ENCODE results near the gene DAGLB. TPM values are rescaled to one million over a fixed set of nuclear protein-coding genes. Genes with fewer than 3 reads are reported as not detected.

Gene DAGLB
- total RNA-seq, 1 experiment from 2014 or later = 22.3 TPM

- in situ Hi-C loops (cut with HindIII; ENCODE audit: low pct_unique_long_range_greater_than_20kb, low sequenced_read_pairs) (no loop called here), intact Hi-C loops (cut with micrococcal nuclease; ENCODE audit: unreplicated experiment) (no loop called here)
- Histone ChIP-seq H3K4me1 (ENCODE audit: control insufficient read depth, insufficient read depth, low read length) (peaks cover 18% of the 10 kb centered on the region), H3K27me3 (ENCODE audit: control insufficient read depth, insufficient read depth, low read length) (no peaks in the 10 kb centered on the region), H3K4me3 (ENCODE audit: low read depth in 2 of 2, low read length in 2 of 2) (no peak overlapping the region), H3K36me3 (ENCODE audit: control insufficient read depth, insufficient read depth, low read length) (peaks cover 4% of the 10 kb centered on the region; the same call in 1 of the 2 replicates), H3K9me3 (ENCODE audit: control insufficient read depth, insufficient read depth, low read depth, low read length) (no peaks in the 10 kb centered on the region), H3K27ac (ENCODE audit: low read length) (no peak overlapping the region)
- POLR2A ChIA-PET = no interaction called here
- CTCF ChIA-PET = interaction anchor here (0.6 kb wide), 1 partner anchor 159 kb away, joined by 10 read pairs; no protein-coding TSS in a partner anchor
- DNase-seq (ENCODE audit: low read depth, low spot score) (no peak), ATAC-seq (no peak)
- TSS peak; percentile 62 for BruUV-seq (replicated peaks)
- TF ChIP-seq TCF7L2 (IDR thresholded peaks at IDR 0.05; ENCODE audit: low read depth, low read length) = no peak
- no peak for TF ChIP-seq REST (IDR thresholded peaks at IDR 0.05; ENCODE audit: insufficient read depth in 1 of 2, low read depth in 2 of 2, low read length in 1 of 2)
- TF ChIP-seq CTCF (IDR thresholded peaks at IDR 0.05) = no peak
- TF ChIP-seq POLR2AphosphoS5 (IDR thresholded peaks at IDR 0.05; ENCODE audit: low read depth, low read length) = no peak
- no peak for TF ChIP-seq SIN3A (IDR thresholded peaks at IDR 0.05; ENCODE audit: borderline replicate concordance, insufficient read depth, low read depth, low read length)
These were observed 3.1 kb downstream of the DAGLB start for GRCh38 chr7:6444516-6445269.

DNA sequence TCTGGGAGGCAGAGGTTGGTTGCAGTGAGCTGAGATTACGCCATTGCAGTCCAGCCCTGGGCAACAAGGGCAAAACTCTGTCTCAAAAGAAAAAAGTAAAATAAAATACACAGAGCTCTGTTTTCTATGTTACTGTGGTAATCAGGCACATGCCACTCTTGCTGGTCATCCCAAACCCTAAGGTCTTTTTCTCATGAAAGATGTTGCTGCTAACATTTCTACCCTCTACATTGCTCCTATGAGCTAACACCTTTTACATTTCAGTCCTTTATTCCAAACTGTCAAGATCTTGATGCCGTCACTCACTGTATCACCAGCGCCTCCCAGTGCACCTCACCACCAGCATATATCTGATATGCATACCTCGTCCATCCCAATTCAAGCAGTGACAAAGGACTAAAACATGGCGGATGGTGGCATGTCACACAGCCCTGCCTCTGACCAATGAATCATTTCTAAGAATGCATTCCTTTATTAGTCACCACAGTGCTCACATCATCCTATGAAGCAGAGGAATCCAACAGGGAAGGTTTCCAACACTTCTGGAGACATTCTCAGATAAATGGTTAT lies 4.3 kb downstream of the DAGLB start:
- in situ Hi-C loops (cut with HindIII; ENCODE audit: low pct_unique_long_range_greater_than_20kb, low sequenced_read_pairs) (no loop called here), intact Hi-C loops (cut with micrococcal nuclease; ENCODE audit: unreplicated experiment) (no loop called here)
- Histone ChIP-seq H3K36me3 (ENCODE audit: control insufficient read depth, insufficient read depth, low read length) (peaks cover 4% of the 10 kb centered on the region; the same call in 1 of the 2 replicates), H3K27me3 (ENCODE audit: control insufficient read depth, insufficient read depth, low read length) (no peaks in the 10 kb centered on the region), H3K9me3 (ENCODE audit: control insufficient read depth, insufficient read depth, low read depth, low read length) (no peaks in the 10 kb centered on the region), H3K4me3 (ENCODE audit: low read depth in 2 of 2, low read length in 2 of 2) (no peak overlapping the region), H3K27ac (ENCODE audit: low read length) (no peak overlapping the region), H3K4me1 (ENCODE audit: control insufficient read depth, insufficient read depth, low read length) (peaks cover 10% of the 10 kb centered on the region; the same call in 1 of the 2 replicates)
- TF ChIP-seq REST (IDR thresholded peaks at IDR 0.05; ENCODE audit: insufficient read depth in 1 of 2, low read depth in 2 of 2, low read length in 1 of 2) (no peak), SIN3A (IDR thresholded peaks at IDR 0.05; ENCODE audit: borderline replicate concordance, insufficient read depth, low read depth, low read length) (no peak), TCF7L2 (IDR thresholded peaks at IDR 0.05; ENCODE audit: low read depth, low read length) (no peak), POLR2AphosphoS5 (IDR thresholded peaks at IDR 0.05; ENCODE audit: low read depth, low read length) (no peak), CTCF (IDR thresholded peaks at IDR 0.05) (no peak)
- DNase-seq (ENCODE audit: low read depth, low spot score) (peak; percentile 84), ATAC-seq (peak; percentile 65)
- POLR2A ChIA-PET = interaction anchor here (0.6 kb wide), 1 partner anchor 94 kb away, joined by 19 read pairs; no protein-coding TSS in a partner anchor
- no TSS peak for BruUV-seq (replicated peaks)
- CTCF ChIA-PET = interaction anchor here (0.6 kb wide), 1 partner anchor 48 kb away, joined by 5 read pairs; no protein-coding TSS in a partner anchor

All from Panc1 (cell line).